Measurements from ENCODE around the gene FGF12.

Gene FGF12

GRCh38 chr3:192489579-192489978 is 237.8 kb downstream of the FGF12 start:
- Histone ChIP-seq H3K4me1 (ENCODE audit: control insufficient read depth in 1 of 2, insufficient read depth in 2 of 2, low read length in 2 of 2) (no peaks in the 10 kb centered on the region), H3K27ac (ENCODE audit: low read length) (no peak overlapping the region), H3K27me3 (ENCODE audit: low read depth, low read length) (no peaks in the 10 kb centered on the region), H3K9me3 (ENCODE audit: control insufficient read depth in 1 of 2, low read length in 2 of 2) (no peaks in the 10 kb centered on the region), H3K36me3 (ENCODE audit: control insufficient read depth in 1 of 2, insufficient read depth in 2 of 2, low read length in 2 of 2) (no peaks in the 10 kb centered on the region), H3K4me3 (ENCODE audit: low read depth in 1 of 2, low read length in 2 of 2) (no peak overlapping the region)

GRCh38 chr3:192487033-192487432 is 240.3 kb downstream of the FGF12 start:
- H3K4me3 ChIP-seq (ENCODE audit: low read depth in 1 of 2, low read length in 2 of 2) = no peak overlapping the region
- no peaks in the 10 kb centered on the region for H3K4me1 ChIP-seq (ENCODE audit: control insufficient read depth in 1 of 2, insufficient read depth in 2 of 2, low read length in 2 of 2)
- H3K27me3 ChIP-seq (ENCODE audit: low read depth, low read length) = no peaks in the 10 kb centered on the region
- H3K9me3 ChIP-seq (ENCODE audit: control insufficient read depth in 1 of 2, low read length in 2 of 2) = no peaks in the 10 kb centered on the region
- no peaks in the 10 kb centered on the region for H3K36me3 ChIP-seq (ENCODE audit: control insufficient read depth in 1 of 2, insufficient read depth in 2 of 2, low read length in 2 of 2)
- no peak overlapping the region for H3K27ac ChIP-seq (ENCODE audit: low read length)

DNA sequence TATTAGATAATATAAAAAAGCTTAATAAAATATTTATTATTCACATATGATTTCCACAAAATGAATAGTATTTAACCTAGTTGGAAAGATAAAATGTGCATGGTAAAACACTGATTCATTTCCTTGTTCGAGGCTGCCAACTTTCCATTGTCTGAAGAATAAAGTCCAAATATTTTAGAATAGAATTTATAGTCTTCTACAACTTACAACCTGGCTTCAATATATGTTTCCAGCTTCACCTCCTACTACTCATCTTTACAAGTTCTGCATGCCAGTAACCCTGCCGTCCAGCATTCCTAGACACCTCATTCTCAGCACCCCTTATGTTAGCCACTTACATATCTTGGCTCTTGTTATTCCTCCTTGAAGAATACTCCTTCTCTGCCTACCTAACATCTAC is 244.5 kb downstream of the FGF12 start:
- Histone ChIP-seq H3K36me3 (ENCODE audit: control insufficient read depth in 1 of 2, insufficient read depth in 2 of 2, low read length in 2 of 2) (no peaks in the 10 kb centered on the region), H3K4me1 (ENCODE audit: control insufficient read depth in 1 of 2, insufficient read depth in 2 of 2, low read length in 2 of 2) (no peaks in the 10 kb centered on the region), H3K9me3 (ENCODE audit: control insufficient read depth in 1 of 2, low read length in 2 of 2) (no peaks in the 10 kb centered on the region), H3K27me3 (ENCODE audit: low read depth, low read length) (no peaks in the 10 kb centered on the region), H3K27ac (ENCODE audit: low read length) (no peak overlapping the region), H3K4me3 (ENCODE audit: low read depth in 1 of 2, low read length in 2 of 2) (no peak overlapping the region)

DNA sequence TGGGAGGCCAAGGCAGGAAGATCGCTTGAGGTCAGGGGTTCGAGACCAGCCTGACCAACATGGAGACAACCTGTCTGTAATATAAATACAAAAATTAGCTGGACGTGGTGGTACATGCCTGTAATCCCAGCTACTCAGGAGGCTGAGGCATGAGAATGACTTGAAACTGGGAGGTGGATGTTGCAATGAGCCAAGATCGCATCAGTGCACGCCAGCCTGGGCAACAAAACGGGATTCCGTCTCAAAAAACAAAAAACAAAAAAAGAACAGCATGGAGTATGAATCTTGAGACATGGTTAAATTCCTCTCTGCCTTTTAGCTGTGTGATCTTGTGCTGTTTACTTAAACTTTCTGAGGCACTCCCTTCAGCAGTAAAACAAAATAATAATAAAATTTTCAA is 244.9 kb downstream of the FGF12 start:
- Histone ChIP-seq H3K27ac (ENCODE audit: low read length) (no peak overlapping the region), H3K4me3 (ENCODE audit: low read depth in 1 of 2, low read length in 2 of 2) (no peak overlapping the region)

DNA sequence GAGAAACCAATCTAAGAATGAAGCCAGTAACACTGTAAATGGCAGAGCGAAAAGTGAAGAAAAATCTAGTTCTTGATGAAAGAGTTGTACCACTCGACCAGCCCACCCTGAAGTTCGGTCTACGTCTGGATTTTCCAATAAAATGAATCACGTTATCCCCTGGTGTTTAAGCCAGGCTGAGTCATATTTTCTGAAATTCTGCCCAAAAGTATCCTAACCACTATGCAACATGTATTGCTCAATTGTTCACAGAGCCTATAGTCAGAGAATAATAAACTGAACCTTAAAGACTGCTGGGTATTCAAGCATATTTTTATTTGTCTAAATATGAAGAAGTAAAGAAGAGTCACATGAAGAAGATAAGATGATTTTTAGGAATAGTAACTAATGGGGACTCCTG is 245.7 kb downstream of the FGF12 start:
- no peaks in the 10 kb centered on the region for H3K27me3 ChIP-seq (ENCODE audit: low read depth, low read length)
- H3K4me3 ChIP-seq (ENCODE audit: low read depth in 1 of 2, low read length in 2 of 2) = no peak overlapping the region
- H3K9me3 ChIP-seq (ENCODE audit: control insufficient read depth in 1 of 2, low read length in 2 of 2) = no peaks in the 10 kb centered on the region
- H3K4me1 ChIP-seq (ENCODE audit: control insufficient read depth in 1 of 2, insufficient read depth in 2 of 2, low read length in 2 of 2) = no peaks in the 10 kb centered on the region
- H3K27ac ChIP-seq (ENCODE audit: low read length) = no peak overlapping the region
- H3K36me3 ChIP-seq (ENCODE audit: control insufficient read depth in 1 of 2, insufficient read depth in 2 of 2, low read length in 2 of 2) = no peaks in the 10 kb centered on the region

More for the DNA sequence above, 244.9 kb downstream of the FGF12 start:
- Histone ChIP-seq H3K4me1 (ENCODE audit: control insufficient read depth in 1 of 2, insufficient read depth in 2 of 2, low read length in 2 of 2) (no peaks in the 10 kb centered on the region), H3K36me3 (ENCODE audit: control insufficient read depth in 1 of 2, insufficient read depth in 2 of 2, low read length in 2 of 2) (no peaks in the 10 kb centered on the region), H3K9me3 (ENCODE audit: control insufficient read depth in 1 of 2, low read length in 2 of 2) (no peaks in the 10 kb centered on the region), H3K27me3 (ENCODE audit: low read depth, low read length) (no peaks in the 10 kb centered on the region)

- no peaks in the 10 kb centered on the region for H3K36me3 ChIP-seq (ENCODE audit: control insufficient read depth in 1 of 2, insufficient read depth in 2 of 2, low read length in 2 of 2)
- H3K4me3 ChIP-seq (ENCODE audit: low read depth in 1 of 2, low read length in 2 of 2) = no peak overlapping the region
- no peak overlapping the region for H3K27ac ChIP-seq (ENCODE audit: low read length)
- no peaks in the 10 kb centered on the region for H3K9me3 ChIP-seq (ENCODE audit: control insufficient read depth in 1 of 2, low read length in 2 of 2)
- H3K27me3 ChIP-seq (ENCODE audit: low read depth, low read length) = no peaks in the 10 kb centered on the region
- no peaks in the 10 kb centered on the region for H3K4me1 ChIP-seq (ENCODE audit: control insufficient read depth in 1 of 2, insufficient read depth in 2 of 2, low read length in 2 of 2)
Observed at GRCh38 chr3:192467230-192468140, 259.9 kb downstream of the FGF12 start.

GRCh38 chr3:192449036-192449435 is 278.3 kb downstream of the FGF12 start:
- H3K27ac ChIP-seq (ENCODE audit: low read length) = no peak overlapping the region
- no peaks in the 10 kb centered on the region for H3K4me1 ChIP-seq (ENCODE audit: control insufficient read depth in 1 of 2, insufficient read depth in 2 of 2, low read length in 2 of 2)
- H3K4me3 ChIP-seq (ENCODE audit: low read depth in 1 of 2, low read length in 2 of 2) = no peak overlapping the region
- peaks cover 12% of the 10 kb centered on the region for H3K27me3 ChIP-seq (ENCODE audit: low read depth, low read length)
- H3K9me3 ChIP-seq (ENCODE audit: control insufficient read depth in 1 of 2, low read length in 2 of 2) = no peaks in the 10 kb centered on the region
- no peaks in the 10 kb centered on the region for H3K36me3 ChIP-seq (ENCODE audit: control insufficient read depth in 1 of 2, insufficient read depth in 2 of 2, low read length in 2 of 2)

DNA sequence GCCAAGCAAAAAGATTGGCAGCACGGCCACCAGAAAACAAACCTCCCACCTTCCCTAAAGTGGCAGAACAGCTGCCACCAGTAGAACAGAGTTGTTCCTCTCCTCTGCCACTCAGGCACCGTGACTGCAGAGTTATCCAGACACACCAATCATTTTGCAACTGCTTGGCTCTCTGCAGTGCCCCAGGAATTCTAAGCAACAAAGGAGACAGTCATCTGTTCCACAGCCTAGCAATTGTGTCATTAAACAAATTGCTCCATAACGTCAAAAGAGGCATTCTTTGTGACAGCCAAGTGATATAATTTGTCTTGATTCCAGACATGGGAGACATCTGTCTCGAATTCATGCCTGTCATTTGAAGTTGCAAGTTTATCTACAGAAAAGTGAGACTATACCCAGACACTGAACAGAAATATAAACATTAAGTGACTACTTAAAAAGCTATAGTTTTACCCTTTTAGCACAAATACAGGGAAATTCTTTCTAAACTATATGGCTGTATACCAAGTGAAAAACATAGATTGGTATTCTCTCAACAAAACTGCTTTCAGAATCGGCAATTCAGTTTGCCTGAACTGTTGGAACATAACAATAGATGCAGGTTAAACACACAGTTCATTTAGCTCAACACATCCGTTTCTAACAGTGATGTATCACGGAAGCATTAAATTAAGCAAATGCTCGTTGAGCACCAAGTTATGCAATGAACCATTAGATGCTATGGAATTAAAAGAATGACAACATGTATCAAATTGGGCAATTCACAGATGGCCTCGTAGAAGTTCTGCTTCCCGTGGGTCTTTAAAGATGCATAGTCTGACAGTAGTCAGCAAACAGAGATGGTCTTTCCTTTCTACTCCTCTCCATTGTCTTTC is 281.3 kb downstream of the FGF12 start:
- Histone ChIP-seq H3K27ac (ENCODE audit: low read length) (no peak overlapping the region), H3K9me3 (ENCODE audit: control insufficient read depth in 1 of 2, low read length in 2 of 2) (no peaks in the 10 kb centered on the region), H3K4me3 (ENCODE audit: low read depth in 1 of 2, low read length in 2 of 2) (no peak overlapping the region), H3K4me1 (ENCODE audit: control insufficient read depth in 1 of 2, insufficient read depth in 2 of 2, low read length in 2 of 2) (no peaks in the 10 kb centered on the region), H3K27me3 (ENCODE audit: low read depth, low read length) (peaks cover 12% of the 10 kb centered on the region), H3K36me3 (ENCODE audit: control insufficient read depth in 1 of 2, insufficient read depth in 2 of 2, low read length in 2 of 2) (no peaks in the 10 kb centered on the region)

- peaks cover 12% of the 10 kb centered on the region for H3K27me3 ChIP-seq (ENCODE audit: low read depth, low read length)
Observed at GRCh38 chr3:192444791-192445106, 282.6 kb downstream of the FGF12 start.

DNA sequence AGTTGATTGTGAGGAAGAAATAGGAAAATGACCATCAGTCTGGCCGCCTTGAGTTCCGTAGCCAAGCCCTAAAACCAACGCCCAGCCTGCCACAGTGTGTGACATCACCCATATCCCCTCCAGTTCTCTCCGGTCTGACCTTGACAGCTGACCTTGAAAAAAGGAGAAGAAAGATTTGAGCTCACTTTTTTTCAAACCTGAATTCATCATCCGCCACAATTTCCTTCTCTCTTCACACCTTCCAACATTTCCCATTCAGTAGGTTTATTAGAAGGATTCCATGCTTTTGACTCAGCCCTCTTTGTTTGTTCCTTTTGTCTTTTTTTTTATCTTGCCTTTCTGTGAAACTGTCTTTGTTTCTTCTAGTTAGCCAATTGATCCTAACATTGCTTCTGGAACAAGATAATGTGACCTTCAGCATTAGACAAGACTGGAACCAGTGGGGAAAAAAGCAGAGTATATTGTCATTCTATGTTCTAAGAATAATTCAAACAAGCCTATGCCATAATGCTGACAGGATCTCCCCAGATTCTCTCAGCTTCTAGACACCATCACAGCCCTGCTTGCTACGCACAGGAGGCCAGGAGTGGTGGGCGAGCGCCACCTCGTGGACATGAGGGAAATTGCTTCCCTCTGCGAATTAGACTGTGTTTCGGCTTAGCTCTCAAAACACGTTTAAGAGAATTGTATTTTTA is 283.1 kb downstream of the FGF12 start:
- no peaks in the 10 kb centered on the region for H3K36me3 ChIP-seq (ENCODE audit: control insufficient read depth in 1 of 2, insufficient read depth in 2 of 2, low read length in 2 of 2)
- no peaks in the 10 kb centered on the region for H3K4me1 ChIP-seq (ENCODE audit: control insufficient read depth in 1 of 2, insufficient read depth in 2 of 2, low read length in 2 of 2)
- H3K9me3 ChIP-seq (ENCODE audit: control insufficient read depth in 1 of 2, low read length in 2 of 2) = no peaks in the 10 kb centered on the region
- peaks cover 12% of the 10 kb centered on the region for H3K27me3 ChIP-seq (ENCODE audit: low read depth, low read length)
- no peak overlapping the region for H3K4me3 ChIP-seq (ENCODE audit: low read depth in 1 of 2, low read length in 2 of 2)
- H3K27ac ChIP-seq (ENCODE audit: low read length) = no peak overlapping the region

More at GRCh38 chr3:192444791-192445106, 282.6 kb downstream of the FGF12 start:
- Histone ChIP-seq H3K27ac (ENCODE audit: low read length) (no peak overlapping the region), H3K4me1 (ENCODE audit: control insufficient read depth in 1 of 2, insufficient read depth in 2 of 2, low read length in 2 of 2) (no peaks in the 10 kb centered on the region), H3K36me3 (ENCODE audit: control insufficient read depth in 1 of 2, insufficient read depth in 2 of 2, low read length in 2 of 2) (no peaks in the 10 kb centered on the region), H3K9me3 (ENCODE audit: control insufficient read depth in 1 of 2, low read length in 2 of 2) (no peaks in the 10 kb centered on the region), H3K4me3 (ENCODE audit: low read depth in 1 of 2, low read length in 2 of 2) (no peak overlapping the region)

DNA sequence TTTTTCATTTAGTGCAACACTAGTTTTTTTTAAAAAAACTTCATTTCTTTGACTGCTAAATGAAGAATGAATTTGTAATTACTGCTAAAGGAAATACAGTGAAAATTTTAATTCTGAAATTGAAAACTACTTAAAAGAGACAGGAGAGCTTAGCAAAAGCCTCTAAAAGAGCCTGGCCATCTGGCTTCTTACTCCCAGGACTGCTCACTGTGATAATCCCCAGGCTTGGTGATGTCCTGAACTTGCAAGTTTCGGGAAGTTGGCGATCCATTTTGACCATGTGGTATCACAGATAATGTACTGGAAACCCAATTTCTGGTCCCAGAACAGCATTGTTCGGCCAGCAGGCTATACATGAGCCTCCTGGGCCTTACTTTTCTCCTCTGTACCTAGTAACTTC is 292.1 kb downstream of the FGF12 start:
- H3K9me3 ChIP-seq (ENCODE audit: control insufficient read depth in 1 of 2, low read length in 2 of 2) = no peaks in the 10 kb centered on the region

More for the DNA sequence above, 292.1 kb downstream of the FGF12 start:
- Histone ChIP-seq H3K27ac (ENCODE audit: low read length) (no peak overlapping the region), H3K4me1 (ENCODE audit: control insufficient read depth in 1 of 2, insufficient read depth in 2 of 2, low read length in 2 of 2) (no peaks in the 10 kb centered on the region), H3K4me3 (ENCODE audit: low read depth in 1 of 2, low read length in 2 of 2) (no peak overlapping the region), H3K27me3 (ENCODE audit: low read depth, low read length) (no peaks in the 10 kb centered on the region), H3K36me3 (ENCODE audit: control insufficient read depth in 1 of 2, insufficient read depth in 2 of 2, low read length in 2 of 2) (no peaks in the 10 kb centered on the region)

All from muscle layer of duodenum (tissue), 2 donors.